ENCODE data around the gene GPR12.

DNA sequence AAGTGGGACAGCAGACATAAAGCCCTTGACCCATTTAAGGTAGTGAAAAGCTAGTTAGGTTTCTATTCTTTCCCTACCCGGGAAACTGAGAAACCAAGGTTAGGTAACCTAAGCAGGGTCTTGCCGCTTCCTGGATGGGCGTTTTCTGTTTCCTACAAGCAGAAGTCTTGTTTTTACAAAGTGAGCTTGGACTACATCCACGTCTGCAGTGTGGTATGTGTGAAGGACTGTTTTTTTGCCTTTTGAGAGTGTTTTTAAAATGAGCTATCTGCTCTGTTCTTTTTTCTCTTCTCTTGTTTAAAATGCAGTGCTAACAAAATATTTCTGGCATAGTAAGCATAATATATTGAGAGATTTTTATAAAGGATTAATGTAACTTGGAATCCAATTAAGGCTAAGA is 49.4 kb downstream of the GPR12 start:
- TF ChIP-seq POLR2AphosphoS5 (IDR thresholded peaks at IDR 0.05) (no peak), CTCF (IDR thresholded peaks at IDR 0.05) (no peak), POLR2A (IDR thresholded peaks at IDR 0.05) (no peak)
